Colonic mucosa (tissue), 4 donors: ENCODE measurements around the gene GOSR2. TPM values are rescaled to one million over a fixed set of nuclear protein-coding genes. Genes with fewer than 3 reads are reported as not detected.
A peak's percentile ranks its signal among the peaks of the same experiment; 100 is the strongest.

Source experiments
- DNase-seq: peaks from one replicate; pipeline ENCODE4 v3.0.0-alpha.2; 2020
- H3K27ac ChIP-seq: fragments of 200-600 bp; one replicate; pipeline ENCODE4 v1.8.0; 2021
- H3K27me3 ChIP-seq: fragments of 200-600 bp; one replicate; pipeline ENCODE4 v1.8.0; 2021
- H3K36me3 ChIP-seq: fragments of 200-600 bp; one replicate; pipeline ENCODE4 v1.8.0; 2021
- H3K4me1 ChIP-seq: fragments of 200-600 bp; one replicate; pipeline ENCODE4 v1.8.0; 2021; ENCODE audit warnings: mild to moderate bottlenecking
- H3K4me3 ChIP-seq: fragments of 200-600 bp; one replicate; pipeline ENCODE4 v1.8.0; 2021
- H3K9ac ChIP-seq, 2 donors: one replicate each; pipeline ENCODE4 v1.7.0; 2013; ENCODE audit warnings: control low read depth in 2 of 2, low read depth in 2 of 2, low read length in 2 of 2
- H3K9me3 ChIP-seq: fragments of 200-600 bp; one replicate; pipeline ENCODE4 v1.8.0; 2021
- intact Hi-C: fragments of 100-400 bp; cut with DNase I; formaldehyde crosslinking; loops from one replicate; pipeline ENCODE4 v1.14.1; 2022
- total RNA-seq, 2 donors: library from RNA; stranded (reverse); fragmentation: NEBNext Ultra II Directional in 1 of 2; extraction: Animal tissue kit (Norgen Biotek cat#: 25700) in 1 of 2; gene quantifications; one replicate each; pipeline ENCODE4 v1.2.1, GENCODE V29; 2021
- TF ChIP-seq, protein P1 (sequence below): fragments of 200-600 bp; IDR thresholded peaks from one replicate; pipeline ENCODE4 v1.8.0; 2022; ENCODE audit warnings: antibody characterized with exemption, mild to moderate bottlenecking
- donor health status: healthy.
- donor health status: DM: no; HTN: no; CAD: no.
- donor health status: DM: no; HTN: no; CAD: no.

GOSR2 gene
- total RNA-seq, 2 donors from 2014 or later: 36.5 to 39.4 TPM

DNA sequence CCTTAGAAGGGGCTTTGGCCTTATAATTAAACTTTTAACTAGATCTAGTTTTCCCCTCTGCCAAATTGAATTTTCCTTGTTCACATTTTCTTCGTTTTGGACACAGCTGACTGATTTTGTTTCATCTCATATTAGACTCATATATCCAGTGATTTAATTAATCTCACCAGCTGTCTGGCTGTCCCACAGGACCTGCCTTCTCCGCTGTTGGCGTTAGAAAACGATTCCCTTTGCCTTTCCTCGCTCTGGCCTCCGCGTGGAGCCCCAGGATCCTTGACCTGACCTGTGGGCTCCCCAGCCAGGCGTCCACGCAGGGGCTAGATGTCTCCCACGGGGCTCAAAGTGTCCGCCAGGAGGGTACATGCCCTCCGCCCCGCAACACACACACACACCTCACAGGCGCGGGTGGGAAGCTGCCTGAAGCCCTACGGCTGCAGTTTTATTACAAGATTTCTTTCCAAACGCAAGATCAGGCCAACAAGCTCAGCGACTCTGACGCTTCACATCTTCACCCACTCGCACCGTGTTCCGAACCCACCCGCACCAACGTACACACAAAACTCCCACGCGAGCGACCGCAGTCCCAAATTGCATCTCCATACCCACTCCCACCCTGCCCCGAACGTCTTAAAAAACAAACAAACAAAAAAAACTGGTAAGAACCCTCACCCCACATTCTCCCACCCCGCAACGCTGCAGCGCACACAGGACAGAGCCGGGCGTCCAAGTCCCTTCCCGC is 55.0 kb downstream of the GOSR2 start:
- Histone ChIP-seq H3K9ac (peak overlapping the region in 1 of 2 donors; percentile 43), H3K9me3 (no peaks in the 10 kb centered on the region), H3K27ac (no peak overlapping the region), H3K27me3 (peaks cover 32% of the 10 kb centered on the region), H3K36me3 (no peaks in the 10 kb centered on the region), H3K4me3 (peak overlapping the region; percentile 43), H3K4me1 (peaks cover 12% of the 10 kb centered on the region)
- intact Hi-C loops: no loop called here
- no peak for DNase-seq
- TF ChIP-seq, protein P1, sequence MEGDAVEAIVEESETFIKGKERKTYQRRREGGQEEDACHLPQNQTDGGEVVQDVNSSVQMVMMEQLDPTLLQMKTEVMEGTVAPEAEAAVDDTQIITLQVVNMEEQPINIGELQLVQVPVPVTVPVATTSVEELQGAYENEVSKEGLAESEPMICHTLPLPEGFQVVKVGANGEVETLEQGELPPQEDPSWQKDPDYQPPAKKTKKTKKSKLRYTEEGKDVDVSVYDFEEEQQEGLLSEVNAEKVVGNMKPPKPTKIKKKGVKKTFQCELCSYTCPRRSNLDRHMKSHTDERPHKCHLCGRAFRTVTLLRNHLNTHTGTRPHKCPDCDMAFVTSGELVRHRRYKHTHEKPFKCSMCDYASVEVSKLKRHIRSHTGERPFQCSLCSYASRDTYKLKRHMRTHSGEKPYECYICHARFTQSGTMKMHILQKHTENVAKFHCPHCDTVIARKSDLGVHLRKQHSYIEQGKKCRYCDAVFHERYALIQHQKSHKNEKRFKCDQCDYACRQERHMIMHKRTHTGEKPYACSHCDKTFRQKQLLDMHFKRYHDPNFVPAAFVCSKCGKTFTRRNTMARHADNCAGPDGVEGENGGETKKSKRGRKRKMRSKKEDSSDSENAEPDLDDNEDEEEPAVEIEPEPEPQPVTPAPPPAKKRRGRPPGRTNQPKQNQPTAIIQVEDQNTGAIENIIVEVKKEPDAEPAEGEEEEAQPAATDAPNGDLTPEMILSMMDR: no peak

DNA sequence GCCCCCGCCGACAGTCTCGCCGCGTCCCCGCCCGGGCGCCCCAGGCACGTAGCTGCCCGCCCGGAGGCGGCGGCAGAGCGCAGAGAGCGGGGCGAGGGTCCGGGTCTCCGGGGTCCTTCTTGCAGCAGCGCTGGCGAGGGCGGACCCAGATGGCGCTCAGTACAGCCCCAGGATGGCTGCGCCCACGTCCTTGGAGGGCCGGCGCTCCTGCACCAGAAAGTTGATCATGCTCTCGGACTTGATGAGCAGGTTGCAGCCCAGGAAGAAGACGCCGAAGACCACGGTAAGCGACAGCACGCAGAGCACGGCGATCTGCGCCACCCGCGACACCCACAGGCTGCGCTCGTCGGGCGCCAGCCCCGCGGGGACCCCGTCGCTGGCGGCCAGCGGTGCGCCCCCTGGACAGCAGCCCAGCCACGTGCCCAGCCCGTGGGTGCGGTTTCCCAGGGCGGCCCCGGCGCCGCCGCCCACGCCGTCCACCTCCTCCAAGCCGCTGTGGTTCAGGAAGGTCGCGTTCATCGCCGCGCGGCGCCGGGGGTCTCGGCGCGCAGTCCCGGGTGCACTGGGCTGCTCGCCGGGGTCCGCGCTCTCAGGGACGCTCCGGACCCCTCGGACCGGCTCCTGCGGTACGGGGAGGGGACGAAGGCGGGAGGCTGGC is 55.7 kb downstream of the GOSR2 start:
- DNase-seq: no peak
- intact Hi-C loops: no loop called here
- H3K27ac ChIP-seq: no peak overlapping the region
- TF ChIP-seq, protein P1: no peak
- peak overlapping the region; percentile 43 for H3K4me3 ChIP-seq
- no peaks in the 10 kb centered on the region for H3K36me3 ChIP-seq
- H3K9me3 ChIP-seq: no peaks in the 10 kb centered on the region
- H3K4me1 ChIP-seq: peaks cover 12% of the 10 kb centered on the region
- peaks cover 32% of the 10 kb centered on the region for H3K27me3 ChIP-seq
- H3K9ac ChIP-seq: peak overlapping the region in 1 of 2 donors; percentile 43

DNA sequence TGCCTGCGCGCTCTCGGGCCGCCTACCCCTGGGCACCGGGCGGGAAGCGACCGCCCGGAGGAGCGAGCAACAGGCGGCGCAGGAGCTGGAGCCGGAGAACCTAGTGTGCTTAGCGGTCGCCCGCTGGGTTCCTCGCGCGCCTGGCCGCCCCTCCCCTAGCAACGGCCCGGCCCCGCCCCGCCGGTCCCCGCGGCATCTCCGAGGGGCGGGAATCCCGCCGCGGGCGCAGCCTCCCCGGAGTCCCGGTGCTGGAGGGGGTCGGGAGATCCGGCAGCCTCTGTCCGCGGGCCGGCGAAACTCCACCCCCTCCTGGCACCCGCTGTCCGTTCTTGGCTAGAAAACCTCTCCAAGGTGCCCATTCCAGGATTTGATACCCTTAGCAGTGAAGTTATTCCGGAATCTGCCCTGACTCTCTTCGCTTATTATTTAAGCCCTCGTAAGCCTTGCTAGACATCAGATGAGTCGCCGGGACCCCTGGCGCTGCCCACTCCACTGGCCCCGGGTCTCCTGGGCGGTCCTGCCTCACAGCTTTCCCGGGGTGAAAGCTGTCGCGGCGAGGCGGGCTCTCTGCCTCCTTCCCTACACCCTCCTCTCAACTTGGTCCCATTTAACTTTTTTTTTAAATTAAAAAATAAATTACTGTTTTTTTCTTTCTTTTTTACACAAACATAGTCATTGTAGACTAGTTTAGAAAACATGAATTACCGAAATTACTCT is 56.3 kb downstream of the GOSR2 start, which contains the start of gene RPRML:
TSS of gene RPRML (minus strand) at position 107 of the 717 bp plus-strand sequence. CDS start 246 bp downstream, outside the sequence.
- Histone ChIP-seq H3K27ac (no peak within 1 kb of the TSS), H3K27me3 (peaks cover 32% of the 10 kb centered on the region), H3K4me3 (peak within 1 kb of the TSS; percentile 43), H3K4me1 (peaks cover 12% of the 10 kb centered on the region), H3K36me3 (no peaks in the 10 kb centered on the region), H3K9ac (peak within 1 kb of the TSS in 1 of 2 donors; percentile 43), H3K9me3 (no peaks in the 10 kb centered on the region)
- peak; percentile 32 for DNase-seq
- TF ChIP-seq, protein P1: no peak
- intact Hi-C loops: no loop called here

DNA sequence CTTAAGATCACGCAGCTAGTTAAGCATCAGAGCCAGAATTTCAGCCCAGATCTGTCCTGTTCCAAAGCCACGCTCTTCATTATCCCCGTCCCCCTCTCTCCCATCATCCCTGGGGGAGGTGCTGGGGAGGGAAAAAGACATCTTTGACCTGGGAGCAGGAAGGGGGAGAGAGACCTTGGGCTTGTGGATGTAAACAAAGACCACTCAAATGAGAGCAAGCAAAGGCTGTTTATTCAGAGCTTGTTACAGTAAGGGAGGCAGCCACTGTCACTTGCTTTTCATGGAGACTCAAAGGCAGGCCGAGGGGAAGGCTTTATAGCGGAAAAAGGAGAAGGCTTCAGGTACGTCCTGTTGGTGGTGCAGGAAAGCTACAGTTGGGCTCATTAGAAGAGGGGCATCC is 59.6 kb downstream of the GOSR2 start:
- TF ChIP-seq, protein P1: no peak
- Histone ChIP-seq H3K36me3 (no peaks in the 10 kb centered on the region), H3K4me3 (no peak overlapping the region), H3K27ac (no peak overlapping the region), H3K27me3 (peaks cover 26% of the 10 kb centered on the region), H3K9ac (no peak overlapping the region), H3K9me3 (no peaks in the 10 kb centered on the region), H3K4me1 (peaks cover 12% of the 10 kb centered on the region)
- no peak for DNase-seq
- intact Hi-C loops: no loop called here

DNA sequence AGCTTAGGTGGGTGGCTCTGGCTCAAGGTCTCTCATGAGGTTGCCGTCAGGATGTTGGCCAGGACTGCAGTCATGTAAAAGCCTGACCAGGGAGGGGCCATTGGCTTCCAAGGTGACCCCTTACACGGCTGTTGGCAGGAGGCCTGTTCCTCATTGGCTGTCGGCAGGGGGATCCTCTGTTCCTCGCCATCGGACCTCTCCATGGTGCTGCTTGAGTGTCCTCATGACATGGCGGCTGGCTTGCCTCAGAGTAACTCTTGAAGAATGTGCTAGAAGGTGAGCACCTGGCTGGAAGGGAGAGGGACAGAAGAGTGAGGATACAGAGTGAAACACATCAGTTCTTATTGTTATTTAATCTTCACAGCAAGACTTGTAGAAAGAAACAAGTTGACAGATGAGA is 60.8 kb downstream of the GOSR2 start:
- H3K27ac ChIP-seq: no peak overlapping the region
- intact Hi-C loops: no loop called here

More for the DNA sequence above, 60.8 kb downstream of the GOSR2 start:
- Histone ChIP-seq H3K9ac (no peak overlapping the region), H3K36me3 (no peaks in the 10 kb centered on the region), H3K27me3 (peaks cover 13% of the 10 kb centered on the region), H3K9me3 (no peaks in the 10 kb centered on the region), H3K4me1 (peaks cover 5% of the 10 kb centered on the region), H3K4me3 (no peak overlapping the region)
- DNase-seq: no peak
- TF ChIP-seq, protein P1: no peak
